ENCODE measurements around the gene STAG1.
A peak's percentile ranks its signal among the peaks of the same experiment; 100 is the strongest.
"Not testable (repeated sequence)": the region's sequence is repeated elsewhere in the genome, so short reads cannot be mapped to it uniquely, and the experiment has no call there.

STAG1 gene

DNA sequence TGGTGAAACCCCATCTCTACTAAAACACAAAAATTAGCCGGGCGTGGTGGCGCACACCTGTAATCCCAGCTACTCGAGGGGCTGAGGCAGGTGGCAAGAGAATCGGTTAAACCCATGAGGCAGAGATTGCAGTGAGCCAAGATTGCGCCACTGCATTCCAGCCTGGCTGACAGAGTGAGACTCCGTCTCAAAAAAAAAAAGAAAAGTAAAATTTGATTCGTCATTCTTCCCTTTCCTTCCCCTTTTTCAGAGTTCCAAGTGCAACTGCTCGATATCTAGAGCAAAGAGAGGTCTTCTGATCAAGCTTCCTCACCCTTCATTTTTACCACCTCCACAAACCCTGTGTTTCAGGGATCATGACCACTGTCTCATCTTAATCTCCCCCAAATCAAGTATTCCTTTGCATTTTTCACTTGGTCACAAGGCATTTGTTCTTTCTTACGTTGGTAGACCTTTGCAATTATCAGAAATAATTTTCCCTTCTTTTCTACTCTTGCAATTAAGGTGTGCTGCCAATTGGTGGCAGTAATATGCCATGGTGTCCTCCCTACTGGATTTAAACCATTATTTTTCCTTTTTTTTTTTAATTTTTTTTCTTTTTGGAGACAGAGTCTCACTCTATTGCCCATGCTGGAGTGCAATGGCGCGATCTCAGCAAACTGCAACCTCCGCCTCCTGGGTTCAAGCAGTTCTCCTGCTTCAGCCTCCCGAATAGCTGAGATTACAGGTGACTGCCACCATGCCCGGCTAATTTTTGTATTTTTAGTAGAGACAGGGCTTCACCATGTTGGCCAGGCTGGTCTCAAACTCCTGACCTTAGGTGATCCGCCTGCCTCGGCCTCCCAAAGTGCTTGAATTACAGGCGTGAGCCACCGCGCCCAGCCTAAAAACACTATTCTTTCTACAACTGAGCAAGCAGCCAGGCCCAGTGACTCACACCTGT lies 6.3 kb upstream of the STAG1 start:
- not testable (repeated sequence) for H3K4me3 ChIP-seq (ENCODE audit: low read depth, low read length); H3K27ac ChIP-seq (ENCODE audit: low read depth, low read length); H3K27me3 ChIP-seq (ENCODE audit: insufficient read depth, low read length); H3K4me1 ChIP-seq (ENCODE audit: control insufficient read depth, insufficient read depth, low read length, unreplicated experiment); H3K36me3 ChIP-seq (ENCODE audit: insufficient read depth, low read length); H2AFZ ChIP-seq (ENCODE audit: low read length, unreplicated experiment); H3K79me2 ChIP-seq (ENCODE audit: control insufficient read depth, insufficient read depth, low read length, unreplicated experiment)

DNA sequence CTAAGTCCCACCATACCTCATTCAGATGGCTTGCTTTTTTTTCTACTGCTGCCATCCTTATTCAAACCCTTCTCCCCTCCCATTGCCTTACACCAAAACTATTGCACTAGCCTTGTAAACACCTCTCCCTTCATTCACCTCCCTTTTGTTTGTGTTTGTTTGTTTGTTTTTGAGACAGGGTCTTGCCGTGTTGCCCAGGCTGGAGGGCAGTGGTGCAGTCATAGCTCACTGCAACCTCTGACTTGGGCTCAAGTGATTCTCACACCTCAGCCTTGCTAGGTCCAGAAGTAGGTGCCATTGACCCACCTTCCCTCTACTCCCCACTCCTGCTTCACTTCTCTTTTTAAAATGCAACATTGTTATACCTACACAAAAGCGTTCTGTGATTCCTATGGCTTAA lies 3.0 kb upstream of the STAG1 start:
- Histone ChIP-seq H3K27me3 (ENCODE audit: insufficient read depth, low read length) (no peaks in the 10 kb centered on the region), H3K79me2 (ENCODE audit: control insufficient read depth, insufficient read depth, low read length, unreplicated experiment) (peaks cover 11% of the 10 kb centered on the region), H3K36me3 (ENCODE audit: insufficient read depth, low read length) (no peaks in the 10 kb centered on the region), H3K4me3 (ENCODE audit: low read depth, low read length) (no peak overlapping the region), H3K27ac (ENCODE audit: low read depth, low read length) (no peak overlapping the region), H2AFZ (ENCODE audit: low read length, unreplicated experiment) (no peak overlapping the region), H3K4me1 (ENCODE audit: control insufficient read depth, insufficient read depth, low read length, unreplicated experiment) (peaks cover 10% of the 10 kb centered on the region)

DNA sequence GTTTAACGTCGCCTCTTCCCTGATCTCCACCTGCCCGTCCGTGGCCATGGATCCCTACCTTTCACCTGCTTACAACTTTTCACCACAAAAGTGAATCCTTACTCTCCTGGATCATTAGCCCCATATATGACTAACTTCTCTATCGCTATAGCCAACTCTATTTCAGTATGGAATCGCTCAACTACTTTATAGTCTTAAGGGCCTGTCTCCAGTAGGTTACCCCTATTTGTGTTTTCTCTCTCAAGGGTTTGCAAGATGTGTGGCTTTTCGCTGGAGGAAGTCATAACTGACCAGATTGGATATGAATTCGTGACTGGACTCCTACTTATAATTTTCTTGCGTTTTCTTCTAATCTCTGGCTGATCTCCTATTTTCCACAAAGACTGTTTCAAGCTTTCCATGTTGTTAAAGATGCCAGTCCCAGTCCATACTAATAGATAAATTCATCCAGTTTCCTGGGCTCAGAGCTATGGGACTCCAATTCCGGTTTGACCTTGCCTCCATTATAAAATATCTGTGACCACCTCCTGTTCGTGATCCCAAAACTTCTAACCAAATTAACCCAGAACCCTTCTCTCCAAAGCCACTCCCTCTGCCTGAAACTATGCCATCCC lies 1.3 kb upstream of the STAG1 start:
- Histone ChIP-seq H2AFZ (ENCODE audit: low read length, unreplicated experiment) (peak overlapping the region; percentile 87), H3K27ac (ENCODE audit: low read depth, low read length) (peak overlapping the region; percentile 95), H3K79me2 (ENCODE audit: control insufficient read depth, insufficient read depth, low read length, unreplicated experiment) (peaks cover 29% of the 10 kb centered on the region), H3K4me1 (ENCODE audit: control insufficient read depth, insufficient read depth, low read length, unreplicated experiment) (peaks cover 24% of the 10 kb centered on the region), H3K27me3 (ENCODE audit: insufficient read depth, low read length) (no peaks in the 10 kb centered on the region), H3K36me3 (ENCODE audit: insufficient read depth, low read length) (no peaks in the 10 kb centered on the region), H3K4me3 (ENCODE audit: low read depth, low read length) (peak overlapping the region; percentile 77)

DNA sequence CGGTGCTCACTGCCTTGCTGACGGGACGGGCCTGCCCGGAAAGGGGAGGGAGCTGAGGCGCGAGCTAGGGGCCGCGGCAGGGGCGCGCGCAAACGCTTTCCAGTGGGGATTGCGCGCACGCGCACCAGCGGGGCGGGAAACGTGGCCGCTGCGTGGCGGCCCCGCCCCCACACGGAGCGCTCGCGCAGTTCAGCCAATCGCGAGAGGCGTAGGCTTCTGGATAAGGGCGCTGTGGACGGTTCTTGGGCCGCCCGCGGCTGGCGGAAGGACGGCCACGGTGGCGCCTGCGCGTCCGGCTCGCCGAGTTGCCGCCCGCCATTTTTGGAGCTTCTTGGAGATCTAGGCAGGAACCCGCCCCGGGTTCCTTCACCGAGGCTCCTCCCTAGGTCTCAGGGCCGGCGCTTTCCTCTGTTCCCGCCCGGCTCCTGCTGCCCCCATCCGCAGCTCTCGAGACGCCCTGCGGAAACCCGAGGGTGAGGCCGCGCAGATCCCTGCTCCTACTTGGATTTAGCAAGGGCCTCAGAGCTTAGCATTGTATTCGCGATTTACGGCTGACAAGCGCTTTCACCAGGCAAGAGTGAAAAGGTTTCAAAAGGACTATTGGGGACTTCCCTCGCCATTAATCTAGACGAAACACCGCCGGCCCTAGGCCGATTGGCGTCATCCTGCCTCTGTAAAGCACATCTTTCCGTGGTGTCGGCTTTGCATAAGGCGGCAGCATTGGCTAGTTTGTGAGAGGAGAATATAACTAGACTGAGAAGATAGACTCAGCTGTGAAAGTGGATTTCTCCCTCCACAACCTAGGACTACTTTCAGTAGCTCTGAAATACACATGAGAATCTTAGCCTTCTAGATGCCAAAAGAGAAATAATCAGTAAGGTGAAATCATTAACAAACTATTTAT lies 496 bp upstream of the STAG1 start:
- Histone ChIP-seq H3K4me1 (ENCODE audit: control insufficient read depth, insufficient read depth, low read length, unreplicated experiment) (peaks cover 24% of the 10 kb centered on the region), H3K36me3 (ENCODE audit: insufficient read depth, low read length) (no peaks in the 10 kb centered on the region), H3K27ac (ENCODE audit: low read depth, low read length) (peak overlapping the region; percentile 95), H3K79me2 (ENCODE audit: control insufficient read depth, insufficient read depth, low read length, unreplicated experiment) (peaks cover 36% of the 10 kb centered on the region), H3K27me3 (ENCODE audit: insufficient read depth, low read length) (no peaks in the 10 kb centered on the region), H3K4me3 (ENCODE audit: low read depth, low read length) (peak overlapping the region; percentile 88), H2AFZ (ENCODE audit: low read length, unreplicated experiment) (peak overlapping the region; percentile 87)

DNA sequence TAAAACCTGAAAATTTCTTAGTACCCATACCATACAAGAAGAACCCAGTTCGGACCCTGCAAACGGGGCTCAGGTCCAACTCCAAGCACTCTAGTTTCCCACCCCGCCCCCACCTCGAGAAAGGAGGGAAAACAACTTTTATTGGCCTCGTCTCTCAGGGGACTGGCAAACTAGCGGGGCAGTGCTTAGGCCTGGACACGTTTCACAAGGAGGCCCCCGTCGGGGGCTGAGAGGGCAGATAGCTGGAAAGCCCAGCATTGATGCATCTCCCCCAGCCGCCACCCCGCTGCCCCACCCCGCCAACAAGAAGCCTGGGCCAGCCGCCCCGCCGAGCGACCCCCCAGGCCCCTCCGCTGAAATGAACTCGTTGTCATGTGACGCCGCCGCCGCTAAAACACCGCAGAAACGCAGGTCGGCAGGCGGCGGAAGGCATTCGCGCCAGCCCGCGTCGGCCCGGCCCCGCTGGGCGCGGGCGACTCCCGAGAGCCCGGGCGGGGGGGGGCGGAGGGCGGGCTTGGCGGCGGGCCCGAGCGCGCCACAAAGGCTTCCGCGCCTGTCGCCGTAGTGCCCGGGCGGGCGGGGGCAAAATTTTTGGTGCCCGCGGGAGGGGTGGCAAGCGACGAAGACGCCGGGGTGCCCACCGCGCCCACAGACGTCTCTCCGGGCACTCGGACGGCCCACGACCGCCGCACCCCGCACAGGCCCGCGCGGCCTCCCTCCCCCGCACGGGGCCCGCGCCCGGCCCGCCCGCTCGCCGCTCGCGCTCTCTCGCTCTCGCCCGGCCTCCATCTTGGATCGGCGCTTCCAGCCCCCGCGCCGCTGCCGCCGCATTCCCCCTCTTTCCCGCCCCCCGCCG lies 634 bp downstream of the STAG1 start:
- H3K27me3 ChIP-seq (ENCODE audit: insufficient read depth, low read length) = no peaks in the 10 kb centered on the region
- peak overlapping the region; percentile 88 for H3K4me3 ChIP-seq (ENCODE audit: low read depth, low read length)
- peaks cover 24% of the 10 kb centered on the region for H3K4me1 ChIP-seq (ENCODE audit: control insufficient read depth, insufficient read depth, low read length, unreplicated experiment)
- H3K27ac ChIP-seq (ENCODE audit: low read depth, low read length) = peak overlapping the region; percentile 95
- H3K36me3 ChIP-seq (ENCODE audit: insufficient read depth, low read length) = no peaks in the 10 kb centered on the region
- H3K79me2 ChIP-seq (ENCODE audit: control insufficient read depth, insufficient read depth, low read length, unreplicated experiment) = peaks cover 46% of the 10 kb centered on the region
- H2AFZ ChIP-seq (ENCODE audit: low read length, unreplicated experiment) = peak overlapping the region; percentile 74

DNA sequence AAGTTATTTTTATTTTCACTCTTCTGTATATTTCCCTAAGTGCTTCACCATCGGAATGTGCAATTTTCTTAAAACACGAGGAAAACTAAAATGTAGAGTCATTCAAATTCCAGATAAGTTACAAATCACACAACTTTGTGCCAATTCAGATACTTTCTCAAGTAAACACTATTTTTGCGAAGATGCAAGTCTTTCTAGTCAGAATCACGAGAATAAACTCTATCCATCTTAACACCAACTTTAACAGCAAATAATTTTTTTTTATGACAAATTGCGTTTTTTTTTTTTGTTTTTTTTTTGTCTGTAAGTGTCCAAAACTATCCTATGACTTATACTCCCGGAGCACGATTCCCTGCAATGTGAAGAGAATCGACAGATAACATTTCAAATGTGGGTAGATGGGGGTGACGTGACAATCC lies 1.3 kb downstream of the STAG1 start:
- Histone ChIP-seq H2AFZ (ENCODE audit: low read length, unreplicated experiment) (peak overlapping the region; percentile 74), H3K79me2 (ENCODE audit: control insufficient read depth, insufficient read depth, low read length, unreplicated experiment) (peaks cover 52% of the 10 kb centered on the region), H3K27me3 (ENCODE audit: insufficient read depth, low read length) (no peaks in the 10 kb centered on the region), H3K4me1 (ENCODE audit: control insufficient read depth, insufficient read depth, low read length, unreplicated experiment) (peaks cover 24% of the 10 kb centered on the region), H3K36me3 (ENCODE audit: insufficient read depth, low read length) (no peaks in the 10 kb centered on the region), H3K4me3 (ENCODE audit: low read depth, low read length) (peak overlapping the region; percentile 88), H3K27ac (ENCODE audit: low read depth, low read length) (peak overlapping the region; percentile 95)

DNA sequence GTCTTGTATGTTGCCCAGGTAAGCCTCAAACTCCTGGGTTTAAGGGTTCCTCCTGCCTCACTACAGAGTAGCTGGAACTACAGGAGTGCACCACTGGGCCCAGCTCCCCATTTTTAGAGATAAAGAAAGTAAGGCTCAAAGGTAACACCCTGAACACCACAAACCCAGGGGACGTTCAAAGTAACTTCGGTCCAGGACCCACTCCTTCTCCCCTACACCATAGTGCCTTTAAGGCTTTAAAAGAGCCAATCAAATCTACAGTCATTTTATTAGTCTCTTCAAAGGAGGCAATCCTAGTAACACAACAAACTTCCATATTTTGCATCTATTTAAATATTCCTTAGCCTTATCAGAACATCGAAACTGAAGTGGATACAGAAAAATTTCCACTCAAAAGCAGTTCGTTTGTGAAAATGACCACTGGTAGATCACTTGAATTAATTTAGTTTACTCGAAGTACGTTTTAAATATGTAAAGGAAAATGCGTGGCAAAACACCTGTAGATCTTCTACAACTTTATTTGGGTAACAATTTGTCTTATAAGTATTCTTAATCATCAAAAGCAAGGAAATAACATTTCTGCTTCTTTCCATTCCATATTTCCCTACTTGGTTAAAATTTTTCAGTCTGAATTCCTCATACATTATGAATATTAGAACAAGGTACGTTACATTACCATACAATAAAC lies 1.8 kb downstream of the STAG1 start:
- Histone ChIP-seq H3K27me3 (ENCODE audit: insufficient read depth, low read length) (no peaks in the 10 kb centered on the region), H3K27ac (ENCODE audit: low read depth, low read length) (peak overlapping the region; percentile 95), H3K4me3 (ENCODE audit: low read depth, low read length) (peak overlapping the region; percentile 88), H3K79me2 (ENCODE audit: control insufficient read depth, insufficient read depth, low read length, unreplicated experiment) (peaks cover 58% of the 10 kb centered on the region), H2AFZ (ENCODE audit: low read length, unreplicated experiment) (peak overlapping the region; percentile 74), H3K36me3 (ENCODE audit: insufficient read depth, low read length) (no peaks in the 10 kb centered on the region), H3K4me1 (ENCODE audit: control insufficient read depth, insufficient read depth, low read length, unreplicated experiment) (peaks cover 24% of the 10 kb centered on the region)

DNA sequence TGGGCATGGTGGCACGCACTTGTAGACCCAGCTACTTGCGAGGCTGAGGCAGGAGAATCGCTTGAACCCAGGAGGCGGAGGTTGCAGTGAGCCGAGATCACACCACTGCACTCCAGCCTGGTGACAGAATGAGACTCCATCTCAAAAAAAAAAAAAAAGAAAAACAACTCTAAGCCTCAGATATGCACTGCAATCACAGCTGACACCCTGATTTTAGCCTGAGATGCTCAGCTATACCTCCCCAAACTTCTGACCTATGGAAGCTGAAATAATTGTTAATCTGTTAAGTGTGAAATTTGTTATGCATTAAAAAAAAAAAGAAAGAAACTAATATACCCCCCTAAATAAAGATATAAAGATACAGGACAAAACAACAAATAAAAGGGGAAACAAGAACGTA lies 2.6 kb downstream of the STAG1 start:
- not testable (repeated sequence) for H2AFZ ChIP-seq (ENCODE audit: low read length, unreplicated experiment); H3K36me3 ChIP-seq (ENCODE audit: insufficient read depth, low read length); H3K27me3 ChIP-seq (ENCODE audit: insufficient read depth, low read length)
- Histone ChIP-seq H3K4me1 (ENCODE audit: control insufficient read depth, insufficient read depth, low read length, unreplicated experiment) (peaks cover 24% of the 10 kb centered on the region), H3K27ac (ENCODE audit: low read depth, low read length) (peak overlapping the region; percentile 95), H3K79me2 (ENCODE audit: control insufficient read depth, insufficient read depth, low read length, unreplicated experiment) (peaks cover 65% of the 10 kb centered on the region), H3K4me3 (ENCODE audit: low read depth, low read length) (peak overlapping the region; percentile 88)

DNA sequence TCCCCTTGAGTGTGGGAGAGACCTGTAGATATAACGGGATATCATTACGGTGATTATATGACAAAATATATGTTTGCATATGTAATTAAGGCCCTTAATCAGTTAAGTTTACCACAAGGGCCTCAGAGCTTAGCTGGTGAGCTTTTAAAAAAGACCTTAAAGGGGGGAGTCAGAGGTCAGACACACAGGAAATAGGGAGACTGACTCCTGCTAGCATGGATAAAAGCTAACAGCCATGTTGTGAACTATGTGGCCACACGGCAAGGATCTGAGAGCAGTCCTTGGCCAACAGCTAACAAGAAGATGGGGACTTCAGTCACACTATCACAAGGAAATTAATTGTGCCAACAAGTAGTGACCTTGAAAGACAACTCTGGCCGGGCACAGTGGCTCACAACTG lies 3.1 kb downstream of the STAG1 start:
- Histone ChIP-seq H3K4me3 (ENCODE audit: low read depth, low read length) (0 out of 2 replicates have a peak overlapping the region, but pooled peaks have one; percentile 6), H3K4me1 (ENCODE audit: control insufficient read depth, insufficient read depth, low read length, unreplicated experiment) (peaks cover 24% of the 10 kb centered on the region), H3K36me3 (ENCODE audit: insufficient read depth, low read length) (peaks cover 3% of the 10 kb centered on the region; the same call in 1 of the 2 replicates), H3K27me3 (ENCODE audit: insufficient read depth, low read length) (no peaks in the 10 kb centered on the region), H3K79me2 (ENCODE audit: control insufficient read depth, insufficient read depth, low read length, unreplicated experiment) (peaks cover 69% of the 10 kb centered on the region), H3K27ac (ENCODE audit: low read depth, low read length) (no peak overlapping the region), H2AFZ (ENCODE audit: low read length, unreplicated experiment) (no peak overlapping the region)
